ENCODE results near the gene NKX2-1. TPM values are rescaled to one million over a fixed set of nuclear protein-coding genes. Genes with fewer than 3 reads are reported as not detected.

Gene NKX2-1
- total and polyA plus RNA-seq, 9 donors, result 0.18 TPM; not detected in 8

DNA sequence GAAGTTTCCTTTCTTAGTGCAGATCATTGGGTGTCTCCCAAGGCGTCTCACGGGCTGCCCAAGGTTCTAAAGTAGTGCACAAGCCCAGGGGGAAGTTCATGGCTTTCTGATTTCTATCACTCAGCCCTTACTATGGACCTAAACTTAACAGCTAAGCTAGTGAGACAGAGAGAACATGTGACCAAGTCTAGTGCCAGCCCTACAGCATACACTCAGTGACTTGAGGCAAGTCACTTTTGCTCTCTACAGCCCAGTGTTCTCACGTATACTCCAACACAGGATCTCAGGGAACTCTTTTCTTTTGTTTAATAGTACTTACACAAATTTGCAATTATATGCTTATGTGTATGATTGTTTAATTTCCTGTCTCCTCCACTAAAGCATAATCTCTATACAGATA lies 48.6 kb downstream of the NKX2-1 start:
- no peak for DNase-seq
- WGBS, 3 donors, result 80 to 91% (median 83%) methylated on average over 3 of the region's 3 CpGs
- no peaks in the 10 kb centered on the region for H3K27me3 ChIP-seq
- H3K9me3 ChIP-seq, result no peaks in the 10 kb centered on the region
- intact Hi-C loops (cut with DNase I), result no loop called here
- no peak for TF ChIP-seq EP300 (IDR thresholded peaks at IDR 0.05)
- no peak for TF ChIP-seq POLR2A (IDR thresholded peaks at IDR 0.05)
- TF ChIP-seq, protein P1, sequence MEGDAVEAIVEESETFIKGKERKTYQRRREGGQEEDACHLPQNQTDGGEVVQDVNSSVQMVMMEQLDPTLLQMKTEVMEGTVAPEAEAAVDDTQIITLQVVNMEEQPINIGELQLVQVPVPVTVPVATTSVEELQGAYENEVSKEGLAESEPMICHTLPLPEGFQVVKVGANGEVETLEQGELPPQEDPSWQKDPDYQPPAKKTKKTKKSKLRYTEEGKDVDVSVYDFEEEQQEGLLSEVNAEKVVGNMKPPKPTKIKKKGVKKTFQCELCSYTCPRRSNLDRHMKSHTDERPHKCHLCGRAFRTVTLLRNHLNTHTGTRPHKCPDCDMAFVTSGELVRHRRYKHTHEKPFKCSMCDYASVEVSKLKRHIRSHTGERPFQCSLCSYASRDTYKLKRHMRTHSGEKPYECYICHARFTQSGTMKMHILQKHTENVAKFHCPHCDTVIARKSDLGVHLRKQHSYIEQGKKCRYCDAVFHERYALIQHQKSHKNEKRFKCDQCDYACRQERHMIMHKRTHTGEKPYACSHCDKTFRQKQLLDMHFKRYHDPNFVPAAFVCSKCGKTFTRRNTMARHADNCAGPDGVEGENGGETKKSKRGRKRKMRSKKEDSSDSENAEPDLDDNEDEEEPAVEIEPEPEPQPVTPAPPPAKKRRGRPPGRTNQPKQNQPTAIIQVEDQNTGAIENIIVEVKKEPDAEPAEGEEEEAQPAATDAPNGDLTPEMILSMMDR (IDR thresholded peaks at IDR 0.05), result no peak
- no peaks in the 10 kb centered on the region for H3K4me1 ChIP-seq (ENCODE audit: insufficient read depth)
- no peaks in the 10 kb centered on the region for H3K36me3 ChIP-seq
- H3K27ac ChIP-seq, result no peak overlapping the region
- no peak overlapping the region for H3K4me3 ChIP-seq

DNA sequence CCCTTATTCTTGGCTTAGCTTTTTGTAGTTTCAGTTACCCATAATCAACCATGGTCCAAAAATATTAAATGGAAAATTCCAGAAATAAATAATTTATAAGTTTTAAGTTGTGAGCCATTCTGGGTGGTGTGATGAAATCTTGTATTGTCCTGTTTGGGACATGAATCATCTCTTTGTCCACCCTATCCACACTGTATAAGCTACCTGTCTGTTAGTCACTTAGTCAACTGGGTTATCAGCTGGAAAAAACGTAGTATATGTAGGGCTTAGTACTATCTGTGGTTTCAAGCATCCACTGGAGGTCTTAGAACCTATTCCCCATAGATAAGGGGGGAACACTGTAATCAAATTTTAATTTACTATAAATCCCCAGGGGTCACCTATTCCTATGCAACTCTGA lies 52.7 kb downstream of the NKX2-1 start:
- TF ChIP-seq EP300 (IDR thresholded peaks at IDR 0.05) (no peak), POLR2A (IDR thresholded peaks at IDR 0.05) (no peak)
- TF ChIP-seq, protein P1 (IDR thresholded peaks at IDR 0.05), result no peak
- Histone ChIP-seq H3K9me3 (no peaks in the 10 kb centered on the region), H3K4me3 (no peak overlapping the region), H3K36me3 (no peaks in the 10 kb centered on the region), H3K27ac (no peak overlapping the region), H3K27me3 (no peaks in the 10 kb centered on the region), H3K4me1 (ENCODE audit: insufficient read depth) (no peaks in the 10 kb centered on the region)
- 43 to 59% (median 48%) methylated on average over 1 of the region's 1 CpG for WGBS, 3 donors
- intact Hi-C loops (cut with DNase I), result no loop called here
- no peak for DNase-seq

Other genes starting within 250 kb of the NKX2-1 start
- 10 to 100 TPM; 18.4 to 35.2 (median 25.3) TPM for gene MBIP, start 199.6 kb downstream of the NKX2-1 start, total RNA-seq
- gene MBIP, start 199.6 kb downstream of the NKX2-1 start, polyA plus RNA-seq, result 10 to 100 TPM; 24.4 to 35.1 TPM
- not detected for gene NKX2-8, start 62.4 kb upstream of the NKX2-1 start, total RNA-seq
- not detected for gene NKX2-8, start 62.4 kb upstream of the NKX2-1 start, polyA plus RNA-seq
- not detected for gene PAX9, start 141.6 kb upstream of the NKX2-1 start, total RNA-seq
- under 1 TPM; 0.03 to 0.04 TPM for gene PAX9, start 141.6 kb upstream of the NKX2-1 start, polyA plus RNA-seq